Measurements from ENCODE around the gene GOLGA6L7. TPM values are rescaled to one million over a fixed set of nuclear protein-coding genes. Genes with fewer than 3 reads are reported as not detected.
"Not testable (repeated sequence)": the region's sequence is repeated elsewhere in the genome, so short reads cannot be mapped to it uniquely, and the experiment has no call there.

Gene GOLGA6L7
- total RNA-seq, 2 experiments from 2014 or later, result not detected

GRCh38 chr15:28794231-28794630 lies 54.2 kb downstream of the GOLGA6L7 start:
- DNase-seq, H3K9me3 Mint-ChIP-seq, H3K4me3 Mint-ChIP-seq, H3K36me3 Mint-ChIP-seq, H3K27ac Mint-ChIP-seq, H3K27me3 Mint-ChIP-seq: not testable (repeated sequence)
- peaks cover 12% of the 10 kb centered on the region for H3K4me1 Mint-ChIP-seq

Other genes with a start within 250 kb of the GOLGA6L7 start
- gene GOLGA8M, start 136.2 kb downstream of the GOLGA6L7 start, total RNA-seq, result 1 to 10 TPM; 1.1 to 1.8 TPM
- 10 to 100 TPM; 29.2 to 34.1 TPM for gene APBA2, start 37.3 kb upstream of the GOLGA6L7 start, total RNA-seq